NCI-H2107 treated with DMSO at 0.1 percent for 48 hours (cell line): Measurements from ENCODE around the gene ENOX1.

Source experiments
- DNase-seq: peaks from one replicate; lab custom pipeline; 2025; ENCODE audit not compliant: unreplicated experiment; lab: John Stamatoyannopoulos, UW

ENOX1 gene

DNA sequence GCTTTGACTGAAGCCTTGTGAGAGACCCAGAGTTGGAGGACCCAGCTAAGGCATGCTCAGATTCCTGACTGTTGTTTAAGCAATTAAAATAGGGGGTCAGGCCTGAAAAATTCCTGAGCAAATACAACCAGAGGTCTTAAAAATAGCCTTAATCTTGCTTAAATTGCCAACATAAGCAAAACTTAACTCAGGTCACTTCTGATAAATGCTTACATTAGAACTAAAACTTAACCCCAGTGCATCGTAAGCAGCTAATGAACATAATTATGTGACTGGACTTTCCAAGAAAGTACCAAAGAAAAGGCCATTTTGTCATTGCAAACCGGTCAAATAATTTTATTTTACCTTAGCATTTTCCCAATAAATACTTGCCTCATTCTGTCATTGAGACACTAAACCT is 294.5 kb downstream of the ENOX1 start:
- DNase-seq = no peak

GRCh38 chr13:43489233-43489632 is 297.5 kb downstream of the ENOX1 start:
- no peak for DNase-seq

DNA sequence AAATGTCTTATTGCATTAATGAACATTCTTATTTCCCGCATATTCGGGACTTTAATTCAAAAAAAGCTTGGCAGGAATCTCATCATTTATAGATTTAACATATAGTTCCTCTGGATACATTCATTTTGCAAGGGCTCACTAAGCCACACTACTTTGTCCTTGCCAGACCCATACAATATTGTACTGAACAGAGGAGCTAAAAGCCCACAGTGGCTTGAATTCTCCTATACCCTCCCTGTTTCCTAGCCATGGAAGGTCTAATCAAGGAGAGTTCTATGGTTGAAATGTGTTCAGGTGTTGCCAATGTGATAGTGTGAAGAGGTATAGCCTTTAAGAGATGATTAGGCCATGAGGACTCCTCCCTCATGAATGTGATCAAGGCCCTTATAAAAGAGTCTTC is 298.9 kb downstream of the ENOX1 start:
- DNase-seq = no peak

- no peak for DNase-seq
These were observed 299.3 kb downstream of the ENOX1 start for GRCh38 chr13:43487461-43487860.

- DNase-seq = no peak
These were observed 302.1 kb downstream of the ENOX1 start for GRCh38 chr13:43484432-43485225.

GRCh38 chr13:43483930-43484329 is 302.8 kb downstream of the ENOX1 start:
- DNase-seq = no peak

- DNase-seq = no peak
These were observed 304.1 kb downstream of the ENOX1 start for GRCh38 chr13:43482641-43483040.

- no peak for DNase-seq
These were observed 304.7 kb downstream of the ENOX1 start for GRCh38 chr13:43482026-43482425.

DNA sequence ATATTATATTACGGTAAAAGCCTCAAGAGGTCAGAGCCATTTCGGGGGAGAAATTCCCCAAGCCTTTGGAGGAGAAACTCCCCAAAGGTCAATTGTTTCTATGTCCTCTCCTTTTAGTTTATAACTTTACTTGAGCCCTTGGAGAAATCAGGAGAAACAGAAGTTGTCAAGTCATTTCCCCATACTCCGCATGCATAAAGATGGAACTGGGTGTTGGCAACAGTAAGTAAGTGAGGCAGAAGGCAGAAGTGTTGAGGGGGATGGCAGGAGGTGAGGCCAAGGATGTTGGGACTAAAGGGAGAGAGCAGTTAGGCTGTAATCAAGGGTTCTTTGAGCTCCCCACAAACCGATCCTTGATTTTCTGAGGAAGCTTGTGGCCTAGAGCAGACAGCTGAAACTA is 307.9 kb downstream of the ENOX1 start:
- no peak for DNase-seq

DNA sequence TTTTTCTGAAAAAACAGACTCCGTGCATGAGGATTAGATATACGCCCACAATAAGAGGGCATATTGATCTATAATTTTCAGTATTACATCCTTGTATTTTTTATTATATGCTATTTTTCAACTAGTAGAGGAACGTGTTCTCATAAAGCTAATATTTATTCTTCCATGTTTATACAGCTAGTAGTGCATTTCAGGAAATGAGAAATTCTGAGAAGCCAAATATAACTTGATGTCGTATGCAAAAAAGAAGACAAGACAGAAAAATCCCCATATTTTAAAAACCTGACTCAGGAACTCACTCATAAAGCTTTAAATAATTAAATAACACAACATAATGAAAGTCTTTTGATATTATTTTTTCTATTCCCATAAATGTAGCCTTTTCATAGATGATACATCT is 308.6 kb downstream of the ENOX1 start:
- no peak for DNase-seq

DNA sequence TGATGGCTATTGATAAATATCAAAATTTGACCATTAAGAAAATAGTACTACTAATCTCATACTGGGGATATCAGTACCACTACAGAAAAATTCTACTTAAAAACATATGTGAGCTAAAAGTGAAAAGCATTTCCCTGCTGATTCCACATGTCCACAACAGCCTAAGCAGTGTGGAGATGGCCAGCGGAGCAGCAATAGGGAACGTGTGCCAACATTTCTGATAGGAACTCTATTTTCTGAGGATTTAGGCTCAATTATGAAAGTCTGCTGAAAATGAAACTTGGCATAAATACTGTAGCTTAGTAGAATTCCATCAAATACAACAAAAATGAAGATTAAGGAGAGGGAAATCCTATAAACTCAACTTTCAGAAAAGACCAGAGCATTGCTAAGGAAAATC is 311.6 kb downstream of the ENOX1 start:
- no peak for DNase-seq

DNA sequence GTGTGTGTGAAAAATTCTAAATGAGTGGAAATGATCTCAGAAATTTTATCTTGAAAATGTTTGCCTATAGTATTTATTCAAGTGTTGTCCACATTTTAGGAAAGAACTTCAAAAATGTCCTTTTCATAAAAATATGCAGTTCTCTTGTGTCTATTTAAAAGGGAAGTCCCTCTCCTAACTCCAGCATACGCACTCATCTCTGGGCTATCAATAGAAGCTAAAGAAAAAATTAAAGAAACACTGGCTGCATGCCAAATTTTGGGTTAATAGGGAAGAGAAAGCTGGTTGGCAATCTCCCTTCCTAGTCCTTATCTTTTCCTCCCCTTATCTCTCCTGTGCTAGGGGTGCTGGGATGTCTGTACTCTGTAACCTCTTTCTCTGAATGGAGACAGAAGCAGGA is 313.3 kb downstream of the ENOX1 start:
- DNase-seq = no peak

GRCh38 chr13:43472980-43473379 is 313.8 kb downstream of the ENOX1 start:
- DNase-seq = no peak

GRCh38 chr13:43472339-43472738 is 314.4 kb downstream of the ENOX1 start:
- DNase-seq = no peak

- no peak for DNase-seq
These were observed 316.2 kb downstream of the ENOX1 start for GRCh38 chr13:43470610-43471009.

- DNase-seq = no peak
These were observed 317.0 kb downstream of the ENOX1 start for GRCh38 chr13:43469791-43470190.

DNA sequence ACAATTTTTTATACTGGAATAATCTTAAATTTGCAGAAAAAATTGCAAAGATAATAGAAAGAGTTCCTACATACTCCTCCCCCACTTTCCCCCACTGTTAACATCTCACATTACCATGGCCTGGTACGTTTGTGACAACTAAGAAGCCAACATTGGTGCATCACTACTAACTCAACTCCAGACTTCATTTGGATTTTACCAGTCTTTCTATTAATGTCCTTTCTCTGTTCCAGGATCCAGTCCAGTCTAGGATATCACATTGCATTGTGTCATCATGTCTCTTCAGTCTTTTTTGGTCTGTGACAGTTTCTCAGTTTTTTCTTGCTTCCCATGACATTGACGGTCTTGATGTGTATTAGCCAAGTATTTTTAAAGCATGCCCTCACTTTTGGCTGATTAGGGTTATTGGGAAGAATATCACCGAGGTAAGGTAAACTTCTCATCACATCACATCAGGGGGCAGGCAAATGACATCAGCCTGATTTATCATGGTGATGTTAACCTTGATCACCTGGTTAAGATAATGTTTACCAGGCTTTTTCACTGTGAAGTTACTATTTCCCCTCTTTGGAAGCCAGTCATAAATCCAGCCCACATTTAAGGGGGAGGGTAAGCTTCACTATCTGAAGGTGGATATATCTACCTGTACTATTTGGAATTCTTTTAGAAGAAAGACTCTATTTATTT is 322.1 kb downstream of the ENOX1 start:
- no peak for DNase-seq

- no peak for DNase-seq
These were observed 338.0 kb downstream of the ENOX1 start for GRCh38 chr13:43448605-43449336.

- DNase-seq = no peak
These were observed 340.6 kb downstream of the ENOX1 start for GRCh38 chr13:43446126-43446525.

DNA sequence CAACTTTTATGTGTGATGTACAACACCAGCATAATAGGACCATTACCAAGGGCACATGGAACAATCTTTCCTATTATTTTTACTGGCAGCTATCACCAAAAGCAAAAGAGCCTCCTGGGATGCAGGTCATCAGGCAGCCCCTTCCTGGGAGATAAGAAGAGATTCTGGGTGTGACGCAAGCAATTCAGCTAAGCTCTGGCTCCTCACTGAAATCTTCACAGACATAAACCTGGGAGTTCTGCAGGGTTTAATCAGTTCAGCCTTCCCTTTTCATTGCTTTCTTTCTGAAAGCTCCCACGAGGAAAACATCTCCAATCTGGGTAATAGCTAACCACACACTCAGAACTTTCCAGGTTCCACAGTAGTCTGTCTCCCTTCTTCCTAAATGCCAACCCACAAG is 341.1 kb downstream of the ENOX1 start:
- DNase-seq = no peak

DNA sequence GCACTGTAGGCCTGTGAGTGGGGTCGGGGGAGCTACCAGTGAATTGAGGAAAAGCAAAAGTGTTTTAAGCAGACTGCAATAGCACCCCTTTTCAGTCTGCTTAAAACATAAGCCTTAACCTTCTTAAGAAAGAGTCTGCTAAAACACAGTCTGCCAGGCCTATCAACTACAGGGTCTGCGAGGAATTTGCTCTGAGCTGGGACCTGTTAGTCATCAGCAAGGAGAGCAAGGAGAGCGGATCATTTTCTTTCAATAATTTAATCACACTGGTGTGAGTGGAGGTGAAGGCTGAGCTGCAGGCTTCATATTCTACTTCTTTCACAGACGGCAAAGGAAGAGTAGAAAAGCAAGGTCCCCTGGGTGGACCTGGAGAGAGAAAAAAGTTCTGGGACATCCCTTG is 342.7 kb downstream of the ENOX1 start:
- no peak for DNase-seq

DNA sequence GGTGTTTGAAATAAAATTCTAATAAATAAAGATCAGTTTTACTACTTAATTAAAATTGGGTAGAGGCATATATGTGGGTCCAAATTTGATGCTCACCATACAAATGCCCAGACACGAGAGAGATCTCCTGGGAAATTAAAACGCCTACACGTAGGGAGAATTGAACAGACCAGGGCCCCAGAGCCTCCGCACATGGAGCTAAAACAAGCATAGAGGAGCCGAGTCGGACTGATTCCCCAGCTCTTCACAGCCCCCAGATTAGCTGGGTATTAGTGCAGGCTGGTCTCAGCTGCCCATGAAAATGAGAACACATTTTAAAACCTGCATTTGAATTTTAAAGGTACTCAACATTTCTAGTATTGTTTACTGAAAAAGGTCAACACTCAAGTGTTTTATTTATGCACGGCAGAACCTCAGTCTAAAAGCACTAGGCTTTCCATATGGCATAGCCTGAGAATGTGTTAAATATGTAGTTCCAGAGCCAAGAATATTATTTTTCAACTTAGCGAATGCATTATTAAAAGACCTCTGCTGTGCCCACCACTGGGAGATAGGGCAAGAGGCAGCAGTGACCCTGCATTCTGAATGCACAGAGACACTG is 344.8 kb downstream of the ENOX1 start:
- DNase-seq = no peak
